GM12892 (cell line): ENCODE data around the gene RAB3GAP2.
"Not testable (repeated sequence)": the region's sequence is repeated elsewhere in the genome, so short reads cannot be mapped to it uniquely, and the experiment has no call there.

Experiments used
- DNase-seq: peaks from one replicate; pipeline ENCODE4 v3.0.0; 2011; ENCODE audit not compliant: insufficient read length
- FAIRE-seq: peaks from 2 replicates; lab custom pipeline; 2011; peaks lifted over from hg19 to GRCh38; lab: Jason Lieb, UNC
- POLR2A ChIP-seq: IDR thresholded peaks from 2 replicates; pipeline ENCODE4 v1.6.1; 2011; ENCODE audit warnings: low read depth, low read length, control low read depth
- POLR2AphosphoS5 ChIP-seq: IDR thresholded peaks from 2 replicates; pipeline ENCODE4 v1.6.1; 2011; ENCODE audit warnings: low read depth, low read length, control low read depth
- TAF1 ChIP-seq: IDR thresholded peaks from 2 replicates; pipeline ENCODE4 v1.6.1; 2011; ENCODE audit warnings: low read depth, mild to moderate bottlenecking, control low read depth, low read length, borderline replicate concordance

The RAB3GAP2 gene

GRCh38 chr1:220225957-220226356 lies 46.3 kb downstream of the RAB3GAP2 start:
- TF ChIP-seq POLR2AphosphoS5 = no peak
- no peak for TF ChIP-seq TAF1
- TF ChIP-seq POLR2A = no peak
- no peak for DNase-seq
- peak; percentile 24 for FAIRE-seq

DNA sequence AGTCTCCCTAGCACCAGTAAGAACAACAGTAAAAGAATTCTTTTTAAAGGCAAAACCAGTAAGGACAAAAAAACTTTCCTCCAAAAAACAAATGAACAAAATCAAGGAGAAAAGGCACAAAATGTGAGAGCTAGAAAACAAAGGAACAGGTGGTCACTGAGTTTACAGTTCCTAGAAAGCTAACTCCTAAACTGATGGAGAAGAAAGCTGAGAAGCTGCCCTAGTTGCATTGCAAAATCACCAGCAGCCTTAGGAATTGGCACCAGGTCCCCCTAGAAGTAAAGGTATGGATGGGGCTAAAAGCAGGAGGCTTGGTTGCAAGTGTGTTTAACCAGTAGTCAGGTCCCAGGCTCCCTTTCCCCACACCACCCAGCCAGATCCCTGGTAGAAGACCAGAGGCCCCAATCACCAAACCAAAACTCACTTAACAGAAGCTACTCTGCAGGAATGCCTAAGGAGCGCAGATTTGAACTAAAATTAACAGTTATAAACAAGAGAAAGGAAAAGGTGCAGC lies 47.6 kb downstream of the RAB3GAP2 start:
- no peak for TF ChIP-seq TAF1
- no peak for TF ChIP-seq POLR2AphosphoS5
- no peak for TF ChIP-seq POLR2A
- peak; percentile 38 for FAIRE-seq
- DNase-seq = no peak

GRCh38 chr1:220224033-220224432 lies 48.2 kb downstream of the RAB3GAP2 start:
- no peak for TF ChIP-seq POLR2AphosphoS5
- no peak for TF ChIP-seq POLR2A
- no peak for TF ChIP-seq TAF1
- FAIRE-seq = peak; percentile 44
- no peak for DNase-seq

DNA sequence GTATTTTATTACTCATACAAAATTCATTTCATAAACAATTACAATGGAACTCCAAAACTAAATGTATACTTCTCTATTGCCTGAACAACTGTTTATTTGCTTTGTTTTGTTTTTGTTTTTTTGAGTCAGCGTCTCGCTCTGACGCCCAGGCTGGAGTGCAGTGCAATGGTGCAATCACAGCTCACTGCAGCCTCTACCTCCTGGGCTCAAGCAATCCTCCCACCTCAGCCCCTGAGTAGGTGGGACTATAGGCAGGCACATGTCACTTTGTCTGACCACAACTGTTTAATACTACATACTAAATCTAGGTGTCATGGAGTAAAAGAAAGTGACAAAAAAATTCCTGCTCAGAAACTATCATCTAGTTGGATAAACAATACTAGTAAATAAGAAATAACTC lies 49.3 kb downstream of the RAB3GAP2 start:
- DNase-seq = no peak
- peak; percentile 96 for FAIRE-seq
- TF ChIP-seq POLR2AphosphoS5 (no peak), TAF1 (peak; percentile 5; the same call in 1 of the 2 replicates)

DNA sequence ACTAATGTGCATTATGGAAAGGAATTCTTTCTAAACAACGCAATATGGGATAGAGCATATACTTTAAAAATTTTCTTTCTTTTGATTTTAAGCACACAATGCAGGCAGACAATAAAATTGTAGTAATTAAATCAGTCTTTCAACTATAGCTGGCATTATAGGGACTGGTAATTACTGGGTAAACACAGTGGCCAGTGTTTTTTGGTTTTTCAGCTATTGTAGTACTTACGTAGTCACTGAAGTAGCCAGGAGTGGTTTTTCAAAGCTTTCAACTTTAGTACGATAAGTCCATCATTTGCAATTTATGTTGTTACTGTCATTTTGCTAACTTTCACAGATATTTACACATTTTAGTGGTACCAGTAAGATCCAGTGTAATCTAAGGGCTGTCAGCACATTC lies 50.6 kb downstream of the RAB3GAP2 start:
- no peak for TF ChIP-seq TAF1
- no peak for TF ChIP-seq POLR2A
- TF ChIP-seq POLR2AphosphoS5 = no peak
- no peak for DNase-seq
- FAIRE-seq = peak; percentile 53

DNA sequence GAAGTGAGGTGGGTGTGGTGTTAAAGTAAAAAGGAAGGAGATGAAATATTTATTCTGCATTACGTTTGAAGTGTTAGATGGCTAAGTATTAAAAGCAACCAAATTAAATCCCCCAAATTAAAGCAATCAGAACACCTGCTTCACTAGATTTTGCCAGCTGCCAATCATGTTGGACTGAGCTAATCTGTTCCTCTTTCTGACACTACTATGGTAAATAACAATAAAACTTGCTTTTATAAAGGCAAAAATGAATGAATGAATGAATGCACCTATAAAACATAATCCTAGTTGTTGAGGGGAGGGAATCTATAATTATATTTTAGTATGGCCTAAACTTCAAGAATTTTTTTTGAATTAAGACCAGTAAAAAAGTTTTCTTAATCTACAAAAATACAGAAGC lies 51.0 kb downstream of the RAB3GAP2 start:
- FAIRE-seq = peak; percentile 46
- TF ChIP-seq POLR2A = no peak
- no peak for TF ChIP-seq TAF1
- no peak for TF ChIP-seq POLR2AphosphoS5
- no peak for DNase-seq

DNA sequence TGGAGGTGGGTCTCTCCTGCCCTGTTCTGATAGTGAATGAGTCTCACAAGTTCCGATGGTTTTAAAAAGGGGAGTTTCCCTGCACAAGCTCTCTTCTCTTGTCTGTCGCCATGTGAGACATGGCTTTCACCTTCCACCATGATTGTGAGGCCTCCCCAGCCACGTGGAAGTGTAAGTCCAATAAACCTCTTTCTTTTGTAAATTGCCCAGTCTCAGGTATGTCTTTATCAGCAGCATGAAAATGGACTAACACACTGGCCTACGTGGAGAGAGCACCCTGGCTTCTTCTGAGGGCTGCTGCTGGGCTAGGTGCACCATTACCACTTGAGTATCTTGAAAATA lies 51.6 kb downstream of the RAB3GAP2 start:
- FAIRE-seq, DNase-seq: not testable (repeated sequence)
- TF ChIP-seq TAF1 = peak; percentile 31; the same call in 1 of the 2 replicates
- peak; percentile 25; the same call in 1 of the 2 replicates for TF ChIP-seq POLR2A

DNA sequence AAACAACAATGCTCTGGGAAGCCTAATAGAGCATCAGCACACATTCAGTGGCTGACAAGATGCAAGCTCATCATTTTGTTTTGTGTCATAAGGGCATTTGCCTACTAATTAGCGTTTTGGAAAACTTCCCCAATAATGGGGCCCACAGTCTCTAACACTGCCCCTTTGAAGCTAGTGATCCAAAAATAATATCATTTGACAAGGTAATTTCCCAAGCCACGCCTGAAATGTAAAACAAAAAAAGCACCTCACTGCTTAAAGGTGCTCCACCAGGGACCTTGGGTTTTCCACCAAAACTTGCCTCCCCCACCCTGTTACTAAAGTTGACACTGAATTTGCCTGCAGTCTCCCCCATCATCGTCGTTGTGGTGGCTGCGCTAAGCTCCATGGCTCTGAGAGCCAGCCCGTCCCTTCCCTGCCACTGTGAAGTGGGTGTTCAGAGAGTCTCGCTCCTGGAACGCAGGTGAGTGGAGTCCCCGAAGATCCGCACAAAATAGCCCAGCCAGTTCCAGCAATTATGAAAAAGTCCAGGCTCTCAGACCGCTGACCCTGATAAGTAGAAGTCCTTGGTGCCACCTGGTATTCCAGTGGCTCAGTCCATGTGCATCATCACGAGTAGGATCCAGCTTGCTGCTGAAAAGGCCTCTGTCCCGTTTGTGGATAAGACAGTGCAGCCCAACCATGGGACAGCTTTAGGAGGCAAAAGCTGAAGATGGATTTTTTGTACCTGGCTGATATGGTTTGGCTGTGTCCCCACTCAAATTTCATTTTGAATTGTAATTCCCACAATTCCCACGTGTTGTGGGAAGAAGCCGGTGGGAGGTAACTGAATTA lies 52.2 kb downstream of the RAB3GAP2 start:
- DNase-seq = peak; percentile 4
- peak; percentile 95 for FAIRE-seq
- TF ChIP-seq POLR2A (peak; percentile 94), POLR2AphosphoS5 (peak; percentile 92), TAF1 (peak; percentile 82; the same call in 1 of the 2 replicates)

DNA sequence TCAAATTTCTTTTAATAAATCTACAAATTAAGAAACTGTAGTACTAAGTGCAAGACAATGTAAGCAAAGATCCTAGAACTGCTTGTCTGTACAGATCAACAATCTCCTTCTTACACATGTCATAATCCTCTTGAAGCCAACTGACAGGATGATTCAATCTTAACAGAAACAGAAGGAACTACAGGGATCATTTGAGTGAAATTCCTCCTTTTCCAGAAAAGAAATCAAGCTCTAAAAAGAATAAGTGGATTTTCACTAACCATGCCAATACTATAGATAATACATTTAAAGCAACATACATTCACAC lies 53.2 kb downstream of the RAB3GAP2 start:
- FAIRE-seq (peak; percentile 62), DNase-seq (no peak)
- TF ChIP-seq POLR2A (no peak), TAF1 (no peak), POLR2AphosphoS5 (no peak)

DNA sequence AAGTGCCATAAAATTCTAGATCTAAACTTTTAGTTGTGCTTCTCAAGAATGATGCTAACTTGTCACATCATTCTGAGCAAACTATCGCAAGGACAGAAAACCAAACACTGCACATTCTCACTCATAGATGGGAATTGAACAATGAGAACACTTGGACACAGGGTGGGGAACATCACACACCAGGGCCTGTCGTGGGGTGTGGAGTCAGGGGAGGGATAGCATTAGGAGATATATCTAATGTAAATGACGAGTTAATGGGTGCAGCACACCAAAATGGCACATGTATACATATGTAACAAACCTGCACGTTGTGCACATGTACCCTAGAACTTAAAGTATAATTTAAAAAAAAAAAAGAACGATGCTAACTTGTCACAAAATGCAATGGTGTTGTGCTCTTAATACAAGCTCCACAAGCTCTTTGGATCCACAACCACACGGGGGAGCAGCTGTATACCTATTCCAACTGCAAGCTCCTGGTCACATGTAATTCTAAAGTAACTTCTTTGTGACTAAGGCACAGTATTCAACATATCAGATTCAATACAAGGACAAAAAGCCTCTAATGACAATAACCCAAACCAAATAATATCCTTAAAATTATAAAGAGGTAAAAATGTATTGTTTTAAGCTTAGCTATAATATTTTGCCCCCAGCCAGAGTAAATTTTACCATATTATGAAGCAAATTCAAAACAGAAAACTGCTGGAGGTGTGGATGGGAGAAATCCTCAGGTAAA lies 53.7 kb downstream of the RAB3GAP2 start:
- FAIRE-seq = peak; percentile 92
- not testable (repeated sequence) for DNase-seq

DNA sequence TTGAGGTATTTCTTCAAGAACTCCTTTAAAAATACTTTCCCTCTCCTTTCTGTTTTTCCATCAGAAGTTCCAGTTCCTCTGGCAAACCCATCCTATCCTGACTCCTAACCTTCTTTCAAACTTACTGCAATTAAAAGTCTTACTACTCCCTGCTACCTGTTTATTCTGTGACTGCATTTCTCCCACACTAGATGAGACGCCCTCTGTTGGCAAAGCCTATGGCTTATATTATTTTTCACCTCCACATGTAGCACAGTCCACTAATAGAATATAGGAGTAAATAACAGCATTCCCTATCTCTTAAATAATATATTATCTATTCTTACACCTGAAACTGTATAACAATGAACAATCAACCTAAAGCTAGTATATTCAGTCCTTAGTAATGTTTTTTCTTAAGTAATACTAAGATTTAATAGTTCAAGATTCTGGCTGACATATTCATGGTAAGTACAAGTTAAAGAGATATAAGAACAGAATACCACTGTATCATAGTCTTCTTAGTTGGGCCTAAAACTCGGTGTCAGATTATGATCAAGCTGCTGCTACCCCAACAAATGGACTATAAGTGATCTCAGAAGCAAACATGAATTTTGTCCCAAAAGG lies 54.8 kb downstream of the RAB3GAP2 start:
- no peak for DNase-seq
- no peak for FAIRE-seq
- no peak for TF ChIP-seq POLR2A
- no peak for TF ChIP-seq POLR2AphosphoS5
- no peak for TF ChIP-seq TAF1

DNA sequence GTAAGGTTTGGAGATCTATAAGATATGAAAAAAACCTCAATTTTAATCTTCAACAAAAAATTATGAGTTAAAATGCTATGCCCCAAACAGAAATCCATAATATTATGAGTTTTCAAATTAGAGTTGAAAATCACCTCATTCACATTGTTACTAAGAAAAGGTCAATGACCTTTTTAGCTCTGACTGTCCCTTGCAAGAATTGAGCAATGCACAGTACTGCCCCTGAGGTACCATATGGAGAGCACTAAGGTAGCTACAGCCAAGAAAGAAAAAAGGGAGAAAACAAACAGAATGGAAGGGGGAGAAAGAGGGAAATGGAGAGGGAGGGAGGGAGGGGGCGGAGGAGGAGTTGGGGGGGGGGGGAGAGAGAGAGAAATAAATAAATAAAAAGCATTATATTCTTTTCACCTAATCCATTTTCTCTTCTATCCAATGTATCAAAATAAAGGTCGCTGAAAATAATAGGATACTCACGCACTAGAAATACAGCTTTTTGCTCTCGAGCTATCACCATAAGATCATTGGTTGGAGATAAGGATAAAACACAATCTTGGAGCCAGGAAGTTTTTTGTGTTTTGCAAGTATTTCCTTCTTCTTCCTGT lies 58.8 kb downstream of the RAB3GAP2 start:
- DNase-seq = no peak
- FAIRE-seq = no peak
- TF ChIP-seq TAF1 (no peak), POLR2A (no peak), POLR2AphosphoS5 (no peak)
